Neural cell (in vitro differentiated cells): Measurements from ENCODE around the gene NPEPL1.
"Not testable (repeated sequence)": the region's sequence is repeated elsewhere in the genome, so short reads cannot be mapped to it uniquely, and the experiment has no call there.

Experiments
- CTCF ChIP-seq: fragments of 450-650 bp; IDR thresholded peaks from 2 replicates; pipeline ENCODE4 v1.5.1; 2014; ENCODE audit warnings: antibody characterized with exemption, mild to moderate bottlenecking, moderate library complexity; ENCODE audit not compliant: poor library complexity, severe bottlenecking
- EP300 ChIP-seq: fragments of 450-650 bp; conservative IDR thresholded peaks from 2 replicates; pipeline ENCODE4 v1.6.1; 2014; ENCODE audit warnings: antibody characterized with exemption, mild to moderate bottlenecking, moderate library complexity; ENCODE audit not compliant: poor library complexity, severe bottlenecking
- EZH2 ChIP-seq: fragments of 200-600, 300-800 bp; shearing (Covaris generic), sonication (generic); IDR thresholded peaks from 2 replicates; pipeline ENCODE4 v1.6.1; 2014; ENCODE audit warnings: antibody characterized with exemption, low read length, borderline replicate concordance, mild to moderate bottlenecking; ENCODE audit not compliant: insufficient read depth, poor library complexity, severe bottlenecking

DNA sequence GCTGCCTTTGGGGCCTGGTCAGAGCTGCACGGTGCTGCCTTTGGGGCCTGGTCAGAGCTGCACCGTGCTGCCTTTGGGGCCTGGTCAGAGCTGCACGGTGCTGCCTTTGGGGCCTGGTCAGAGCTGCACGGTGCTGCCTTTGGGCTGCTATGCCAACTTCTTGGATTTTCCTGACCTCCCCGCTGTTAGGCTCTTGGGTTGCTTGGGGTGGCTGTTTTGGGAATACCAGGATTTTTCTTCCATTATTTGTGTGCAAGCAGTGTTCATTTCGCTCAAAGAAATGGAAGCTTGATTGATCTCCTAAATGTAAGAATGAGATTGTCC, 44.1 kb upstream of the NPEPL1 start:
- not testable (repeated sequence) for TF ChIP-seq CTCF, EZH2, EP300
